Measurements from ENCODE around the gene LBX2. TPM values are rescaled to one million over a fixed set of nuclear protein-coding genes. Genes with fewer than 3 reads are reported as not detected.

Gene LBX2
- polyA plus RNA-seq, 1 of the 3 experiments (the other 2 are of a cell fraction): 0.03 TPM

DNA sequence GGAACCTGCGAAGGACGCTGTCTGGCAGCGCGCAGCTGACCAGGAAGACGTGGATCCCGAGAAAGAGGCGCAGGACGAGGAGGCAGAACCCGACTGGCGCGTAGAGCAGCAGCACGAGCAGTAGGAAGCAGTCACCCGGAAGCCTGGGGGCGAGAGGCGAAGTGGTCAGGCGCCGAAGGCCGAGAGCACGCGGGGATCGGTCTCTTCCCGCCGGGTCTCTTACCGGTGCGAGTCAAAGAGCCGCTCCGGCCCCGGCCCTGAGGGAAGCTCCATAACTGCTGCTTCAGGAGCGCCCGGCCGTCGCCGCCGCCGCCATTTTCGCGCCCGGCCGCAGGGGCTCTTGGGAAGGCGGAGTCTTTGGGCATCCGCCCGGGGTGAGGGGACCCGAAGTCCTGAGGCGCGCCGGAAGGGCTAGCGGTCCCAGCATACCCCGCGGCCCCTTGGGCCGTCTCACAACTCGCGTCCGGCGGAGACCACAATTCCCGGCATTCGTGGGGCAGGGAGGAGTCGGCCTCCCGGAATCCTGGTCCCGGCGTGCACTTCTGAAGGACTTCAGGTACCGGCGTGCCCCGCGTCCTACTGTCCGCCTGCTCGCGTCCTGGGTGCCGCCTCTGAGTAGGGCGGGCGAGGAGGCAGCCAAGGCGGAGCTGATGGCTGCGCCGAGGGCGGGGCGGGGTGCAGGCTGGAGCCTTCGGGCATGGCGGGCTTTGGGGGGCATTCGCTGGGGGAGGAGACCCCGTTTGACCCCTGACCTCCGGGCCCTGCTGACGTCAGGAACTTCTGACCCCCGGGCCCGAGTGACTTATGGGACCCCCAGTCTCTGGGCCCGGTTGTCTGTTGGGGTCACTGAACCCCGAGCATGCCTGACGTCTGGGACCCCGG is 30.2 kb upstream of the LBX2 start, which contains the start of the genes AUP1 and HTRA2:
AUP1 (minus strand) TSS at position 350 of the 882 bp plus-strand sequence; CDS start at position 273, 77 bp downstream.
HTRA2 (plus strand) TSS at position 577 of the 882 bp plus-strand sequence; CDS start at position 651, 74 bp downstream.
- Histone ChIP-seq H3F3A (replicated peaks; ENCODE audit: insufficient read depth) (peaks cover 18% of the 10 kb centered on the region), H3K9me3 (no peaks in the 10 kb centered on the region), H3K27me3 (ENCODE audit: insufficient read depth) (no peaks in the 10 kb centered on the region), H3K36me3 (replicated peaks in 1 of 2; ENCODE audit: control insufficient read depth in 1 of 2, insufficient read depth in 2 of 2, low read length in 1 of 2) (peaks cover 27 to 51% of the 10 kb centered on the region in 2 experiments), H3K79me2 (ENCODE audit: insufficient read depth) (peaks cover 45% of the 10 kb centered on the region), H3K4me2 (peak within 1 kb of the TSS; percentile 90), H3K27ac (ENCODE audit: low read depth in 2 of 2, low read length in 1 of 2) (peak within 1 kb of the TSS; percentile 68 to 92), H3K4me3 (ENCODE audit: low read depth in 2 of 2, low read length in 1 of 2) (peak within 1 kb of the TSS; percentile 83 to 99), H3K9ac (peak within 1 kb of the TSS; percentile 90), H2AFZ (ENCODE audit: low read depth) (peak within 1 kb of the TSS; percentile 83), H3K9me2 (no peaks in the 10 kb centered on the region), H4K20me1 (ENCODE audit: insufficient read depth) (no peaks in the 10 kb centered on the region), H3K4me1 (ENCODE audit: control insufficient read depth in 1 of 2, insufficient read depth in 2 of 2, low read depth in 1 of 2, low read length in 1 of 2) (peaks cover 13 to 24% of the 10 kb centered on the region in 2 experiments)
- POLR2A ChIA-PET: interaction anchor here (0.7 to 2.5 kb wide), 10 partner anchors 9 to 75 kb away, joined by 4 to 13 read pairs (median 5); partner anchors contain the start of genes CCDC142, INO80B, MRPL53 and PCGF1
- WGBS (ENCODE audit: low lambda C conversion rate): 1% methylated on average over 30 of the region's 87 CpGs
- CTCF ChIA-PET: interaction anchor here (0.9 to 7.8 kb wide), 8 partner anchors 15 to 65 kb away, joined by 3 to 102 read pairs (median 10); partner anchors contain the start of genes CCDC142, LBX2, PCGF1 and TLX2
- peak; percentile 98 for DNase-seq
- no peak for TF ChIP-seq TEAD4 (IDR thresholded peaks at IDR 0.05; ENCODE audit: borderline replicate concordance, insufficient read depth)
- TF ChIP-seq, protein P1, sequence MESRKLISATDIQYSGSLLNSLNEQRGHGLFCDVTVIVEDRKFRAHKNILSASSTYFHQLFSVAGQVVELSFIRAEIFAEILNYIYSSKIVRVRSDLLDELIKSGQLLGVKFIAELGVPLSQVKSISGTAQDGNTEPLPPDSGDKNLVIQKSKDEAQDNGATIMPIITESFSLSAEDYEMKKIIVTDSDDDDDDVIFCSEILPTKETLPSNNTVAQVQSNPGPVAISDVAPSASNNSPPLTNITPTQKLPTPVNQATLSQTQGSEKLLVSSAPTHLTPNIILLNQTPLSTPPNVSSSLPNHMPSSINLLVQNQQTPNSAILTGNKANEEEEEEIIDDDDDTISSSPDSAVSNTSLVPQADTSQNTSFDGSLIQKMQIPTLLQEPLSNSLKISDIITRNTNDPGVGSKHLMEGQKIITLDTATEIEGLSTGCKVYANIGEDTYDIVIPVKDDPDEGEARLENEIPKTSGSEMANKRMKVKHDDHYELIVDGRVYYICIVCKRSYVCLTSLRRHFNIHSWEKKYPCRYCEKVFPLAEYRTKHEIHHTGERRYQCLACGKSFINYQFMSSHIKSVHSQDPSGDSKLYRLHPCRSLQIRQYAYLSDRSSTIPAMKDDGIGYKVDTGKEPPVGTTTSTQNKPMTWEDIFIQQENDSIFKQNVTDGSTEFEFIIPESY (IDR thresholded peaks at IDR 0.05; ENCODE audit: borderline replicate concordance, low read depth): no peak
- no peak for TF ChIP-seq RXRA (IDR thresholded peaks at IDR 0.05; ENCODE audit: borderline replicate concordance, low read depth)
- 0 out of 2 replicates have a peak, but pooled peaks have one; percentile 4 for TF ChIP-seq RAD21 (IDR thresholded peaks at IDR 0.05; ENCODE audit: low read length)
- TF ChIP-seq, protein P2, sequence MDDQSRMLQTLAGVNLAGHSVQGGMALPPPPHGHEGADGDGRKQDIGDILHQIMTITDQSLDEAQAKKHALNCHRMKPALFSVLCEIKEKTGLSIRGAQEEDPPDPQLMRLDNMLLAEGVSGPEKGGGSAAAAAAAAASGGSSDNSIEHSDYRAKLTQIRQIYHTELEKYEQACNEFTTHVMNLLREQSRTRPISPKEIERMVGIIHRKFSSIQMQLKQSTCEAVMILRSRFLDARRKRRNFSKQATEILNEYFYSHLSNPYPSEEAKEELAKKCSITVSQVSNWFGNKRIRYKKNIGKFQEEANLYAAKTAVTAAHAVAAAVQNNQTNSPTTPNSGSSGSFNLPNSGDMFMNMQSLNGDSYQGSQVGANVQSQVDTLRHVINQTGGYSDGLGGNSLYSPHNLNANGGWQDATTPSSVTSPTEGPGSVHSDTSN (IDR thresholded peaks at IDR 0.05): peak; percentile 25
- peak; percentile 59; the same call in 1 of the 2 replicates for TF ChIP-seq SIN3A (IDR thresholded peaks at IDR 0.05; ENCODE audit: borderline replicate concordance, low read depth, low read length)
- TF ChIP-seq, protein P3, sequence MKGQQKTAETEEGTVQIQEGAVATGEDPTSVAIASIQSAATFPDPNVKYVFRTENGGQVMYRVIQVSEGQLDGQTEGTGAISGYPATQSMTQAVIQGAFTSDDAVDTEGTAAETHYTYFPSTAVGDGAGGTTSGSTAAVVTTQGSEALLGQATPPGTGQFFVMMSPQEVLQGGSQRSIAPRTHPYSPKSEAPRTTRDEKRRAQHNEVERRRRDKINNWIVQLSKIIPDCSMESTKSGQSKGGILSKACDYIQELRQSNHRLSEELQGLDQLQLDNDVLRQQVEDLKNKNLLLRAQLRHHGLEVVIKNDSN (IDR thresholded peaks at IDR 0.05; ENCODE audit: borderline replicate concordance, low read depth): no peak
- peak; percentile 88 for TF ChIP-seq POLR2AphosphoS5 (IDR thresholded peaks at IDR 0.05; ENCODE audit: low read depth, low read length)
- TF ChIP-seq FOSL2 (IDR thresholded peaks at IDR 0.05; ENCODE audit: borderline replicate concordance, low read depth): no peak
- no peak for TF ChIP-seq FOXM1 (IDR thresholded peaks at IDR 0.05; ENCODE audit: low read depth)
- TF ChIP-seq TCF12 (IDR thresholded peaks at IDR 0.05): 0 out of 2 replicates have a peak, but pooled peaks have one; percentile 4
- no peak for TF ChIP-seq MEF2A (IDR thresholded peaks at IDR 0.05; ENCODE audit: borderline replicate concordance, low read depth)
- TF ChIP-seq TAF1 (IDR thresholded peaks at IDR 0.05; ENCODE audit: borderline replicate concordance, low read depth, low read length): peak; percentile 95
- TF ChIP-seq CHD2 (IDR thresholded peaks at IDR 0.05; ENCODE audit: low read length, partially characterized antibody): peak; percentile 85
- TF ChIP-seq ELF1 (IDR thresholded peaks at IDR 0.05): peak; percentile 91
- 0 out of 2 replicates have a peak, but pooled peaks have one; percentile 6 for TF ChIP-seq JUND (IDR thresholded peaks at IDR 0.05)
- TF ChIP-seq SMC3 (IDR thresholded peaks at IDR 0.05; ENCODE audit: low read depth, low read length): no peak
- TF ChIP-seq, protein P4, sequence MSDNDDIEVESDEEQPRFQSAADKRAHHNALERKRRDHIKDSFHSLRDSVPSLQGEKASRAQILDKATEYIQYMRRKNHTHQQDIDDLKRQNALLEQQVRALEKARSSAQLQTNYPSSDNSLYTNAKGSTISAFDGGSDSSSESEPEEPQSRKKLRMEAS (IDR thresholded peaks at IDR 0.05; ENCODE audit: low read depth): peak; percentile 72
- peak; percentile 98 for TF ChIP-seq YY1 (IDR thresholded peaks at IDR 0.05; ENCODE audit: low read depth)
- TF ChIP-seq NRF1 (IDR thresholded peaks at IDR 0.05; ENCODE audit: low read depth, low read length): peak; percentile 32; the same call in 1 of the 2 replicates
- TF ChIP-seq GABPA (IDR thresholded peaks at IDR 0.05; ENCODE audit: low read depth): peak; percentile 86
- peak; percentile 70 for TF ChIP-seq MXI1 (IDR thresholded peaks at IDR 0.05; ENCODE audit: low read depth, low read length)
